Activated CD8-positive, alpha-beta memory T cell treated with anti-CD3 and anti-CD28 coated beads, Interleukin-2, amount 50 U/mL, for 24 hours (primary cell): ENCODE measurements around the gene NPIPA7.
"Not testable (repeated sequence)": the region's sequence is repeated elsewhere in the genome, so short reads cannot be mapped to it uniquely, and the experiment has no call there.

Source experiments
- DNase-seq: peaks from one replicate; pipeline ENCODE4 v3.0.0-alpha.2; 2020; ENCODE audit errors: extremely low read depth

Gene NPIPA7

DNA sequence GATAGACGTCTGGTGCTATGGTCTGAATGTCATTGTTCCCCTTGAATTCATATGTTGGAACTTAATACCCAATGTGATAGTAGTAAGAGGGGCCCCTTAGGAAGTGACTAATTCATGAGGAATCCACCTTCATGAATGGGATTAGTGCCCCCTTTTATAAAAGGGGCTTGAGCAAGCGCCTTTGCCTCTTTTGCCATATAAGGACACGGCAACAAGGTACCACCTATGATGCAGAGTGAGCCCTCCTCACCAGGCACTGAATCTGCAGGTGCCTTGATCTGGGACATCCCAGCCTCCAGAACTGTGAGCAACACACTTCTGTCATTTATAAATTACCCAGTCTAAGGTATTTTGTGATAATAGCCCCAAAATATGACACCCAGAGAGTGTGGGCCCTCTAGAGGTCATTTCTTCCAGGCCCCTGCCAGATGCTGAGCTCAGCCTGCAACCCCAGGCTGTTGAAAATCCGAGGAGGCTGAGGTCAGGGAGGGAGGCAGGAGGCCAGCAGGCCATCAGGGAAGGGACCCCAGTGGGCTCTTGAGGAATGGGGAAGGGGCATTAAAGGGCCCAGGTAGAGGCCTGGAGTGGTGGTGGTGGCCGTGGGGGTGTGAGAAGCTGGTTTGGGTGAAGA, 39.1 kb downstream of the NPIPA7 start:
- DNase-seq: not testable (repeated sequence)

DNA sequence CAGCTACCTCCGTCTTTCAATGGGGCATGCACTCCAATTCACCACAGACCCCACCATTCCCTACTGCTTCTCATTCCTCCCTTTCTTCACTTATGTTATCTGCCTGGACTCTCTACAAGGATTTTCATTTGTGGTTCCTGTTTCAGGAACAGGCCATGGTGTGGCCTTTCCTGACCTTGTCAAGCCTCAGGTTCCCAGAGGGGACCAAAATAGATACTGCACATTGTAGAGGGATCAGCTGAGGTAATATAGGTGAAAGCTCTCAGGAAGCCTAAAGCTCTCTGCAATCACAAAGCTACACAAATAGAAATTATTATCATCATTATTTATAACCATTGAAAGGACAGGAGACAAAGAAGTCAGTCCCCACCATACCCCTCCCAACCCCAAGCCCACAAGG, 41.6 kb downstream of the NPIPA7 start:
- DNase-seq: not testable (repeated sequence)

DNA sequence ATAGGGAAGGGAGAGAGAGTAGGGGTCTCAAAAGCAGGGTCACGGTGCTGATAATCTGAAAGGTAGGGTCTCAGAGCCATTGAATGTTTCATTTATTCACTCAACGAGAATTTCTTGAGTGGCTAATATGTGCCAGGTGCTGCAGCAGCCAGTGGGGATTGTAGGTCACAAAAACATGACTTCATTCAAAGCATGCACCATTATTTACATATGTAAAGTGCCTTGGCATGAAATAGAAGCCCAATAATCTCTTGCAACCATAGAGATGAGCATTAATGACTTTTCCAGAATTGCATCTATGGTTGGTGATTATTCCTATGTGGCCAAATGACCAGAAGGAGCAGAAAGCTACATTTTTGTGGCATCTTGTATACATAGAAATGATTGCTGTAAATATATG, 46.2 kb downstream of the NPIPA7 start:
- not testable (repeated sequence) for DNase-seq

DNA sequence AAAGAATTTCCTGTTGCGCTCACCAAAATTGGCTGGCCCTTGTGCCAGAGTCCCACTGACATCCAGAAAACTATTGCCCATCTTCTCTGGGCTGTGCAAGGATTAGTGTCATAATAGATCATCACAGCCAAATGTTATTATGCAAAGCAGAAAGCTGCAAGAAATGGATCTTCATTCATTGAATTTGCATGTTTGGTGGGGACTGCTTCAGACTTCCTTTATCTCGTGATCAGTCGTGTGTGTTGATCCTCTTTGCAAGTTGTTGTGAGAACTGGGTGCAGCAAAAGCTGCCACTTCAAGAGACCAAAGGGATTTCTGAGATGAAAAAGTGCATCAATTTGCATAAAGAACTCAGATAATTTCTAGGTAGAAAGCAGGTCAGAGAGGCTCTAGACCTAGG, 52.2 kb downstream of the NPIPA7 start:
- not testable (repeated sequence) for DNase-seq

DNA sequence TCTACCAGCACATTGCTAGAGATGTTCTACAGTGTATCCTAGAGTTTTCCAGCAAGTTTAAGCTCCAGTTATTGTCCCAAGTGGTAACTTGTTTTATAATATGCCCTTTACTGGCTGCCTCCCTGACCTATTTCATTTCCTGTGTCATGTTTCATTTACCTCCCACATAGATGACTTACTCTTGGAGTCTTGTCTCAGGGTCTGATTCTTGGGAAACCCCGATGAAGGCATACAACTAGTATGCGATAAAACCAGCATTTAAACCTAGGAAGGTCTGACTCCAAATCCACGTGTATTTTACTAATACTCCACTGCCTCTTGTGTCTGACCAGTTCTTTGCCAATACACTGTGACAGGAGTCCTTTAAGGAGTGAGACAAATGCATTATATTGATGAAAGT, 55.8 kb downstream of the NPIPA7 start:
- not testable (repeated sequence) for DNase-seq

DNA sequence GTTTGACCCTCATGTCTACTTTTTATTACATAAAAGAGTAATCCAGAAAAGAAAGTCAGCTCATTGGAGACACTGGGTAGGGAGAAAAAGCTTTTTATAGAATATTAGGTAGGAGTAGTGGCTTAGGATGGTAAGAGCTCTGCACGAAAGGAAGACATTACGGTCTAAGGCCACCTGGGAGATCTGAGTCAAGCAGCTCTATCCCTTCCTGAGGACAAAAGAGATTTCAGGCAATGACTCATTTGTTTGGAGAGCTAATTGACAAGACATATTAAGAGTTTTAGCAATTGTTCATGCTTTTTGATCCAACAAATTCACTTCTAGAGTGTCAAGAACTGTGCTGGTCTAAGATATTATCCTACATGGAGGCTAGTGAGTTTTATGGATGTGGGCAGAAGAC, 62.5 kb downstream of the NPIPA7 start:
- DNase-seq: not testable (repeated sequence)
